BLaER1 (cell line): ENCODE measurements around the gene ZSCAN5A.
"Not testable (repeated sequence)": the region's sequence is repeated elsewhere in the genome, so short reads cannot be mapped to it uniquely, and the experiment has no call there.

Experiments used
- H3K27ac ChIP-seq: shearing (Covaris generic); formaldehyde crosslinking; 2 replicates; pipeline ENCODE4 v1.8.1; 2022
- H3K27me3 ChIP-seq: shearing (Covaris generic); formaldehyde crosslinking; 2 replicates; pipeline ENCODE4 v1.8.1; 2022
- H3K36me3 ChIP-seq: shearing (Covaris generic); formaldehyde crosslinking; 2 replicates; pipeline ENCODE4 v1.8.1; 2022
- H3K4me1 ChIP-seq: shearing (Covaris generic); formaldehyde crosslinking; 2 replicates; pipeline ENCODE4 v1.8.1; 2022
- H3K4me2 ChIP-seq: shearing (Covaris generic); formaldehyde crosslinking; 2 replicates; pipeline ENCODE4 v1.8.1; 2022
- H3K4me3 ChIP-seq: shearing (Covaris generic); formaldehyde crosslinking; 2 replicates; pipeline ENCODE4 v1.8.1; 2022
- H3K9ac ChIP-seq: shearing (Covaris generic); formaldehyde crosslinking; 2 replicates; pipeline ENCODE4 v1.8.1; 2022
- H3K9me3 ChIP-seq: shearing (Covaris generic); formaldehyde crosslinking; 2 replicates; pipeline ENCODE4 v1.8.1; 2022
- H4K20me1 ChIP-seq: shearing (Covaris generic); formaldehyde crosslinking; 2 replicates; pipeline ENCODE4 v1.8.1; 2022
- Cebpa-rat ChIP-seq: shearing (Covaris generic); IDR thresholded peaks from 2 replicates; pipeline ENCODE4 v1.8.1; 2022

The ZSCAN5A gene

GRCh38 chr19:56312787-56313657 is 1.6 kb downstream of the ZSCAN5A start:
- H3K4me2 ChIP-seq, result peak overlapping the region; percentile 93
- H3K27me3 ChIP-seq, result no peaks in the 10 kb centered on the region

GRCh38 chr19:56312342-56312741 is 2.3 kb downstream of the ZSCAN5A start:
- TF ChIP-seq Cebpa-rat, result no peak
- H3K4me2 ChIP-seq, result 0 out of 2 replicates have a peak overlapping the region, but pooled peaks have one; percentile 16
- no peak overlapping the region for H3K4me3 ChIP-seq

More at GRCh38 chr19:56312787-56313657, 1.6 kb downstream of the ZSCAN5A start:
- no peak overlapping the region for H3K4me3 ChIP-seq
- no peaks in the 10 kb centered on the region for H4K20me1 ChIP-seq
- no peaks in the 10 kb centered on the region for H3K9me3 ChIP-seq
- no peak for TF ChIP-seq Cebpa-rat
- H3K36me3 ChIP-seq, result peaks cover 28% of the 10 kb centered on the region
- peaks cover 28% of the 10 kb centered on the region for H3K4me1 ChIP-seq
- no peak overlapping the region for H3K27ac ChIP-seq
- H3K9ac ChIP-seq, result no peak overlapping the region

GRCh38 chr19:56310462-56310861 is 4.2 kb downstream of the ZSCAN5A start:
- Histone ChIP-seq H3K4me1 (peaks cover 21% of the 10 kb centered on the region), H3K27me3 (no peaks in the 10 kb centered on the region), H4K20me1 (no peaks in the 10 kb centered on the region), H3K27ac (no peak overlapping the region), H3K36me3 (peaks cover 31% of the 10 kb centered on the region), H3K9ac (no peak overlapping the region), H3K9me3 (no peaks in the 10 kb centered on the region), H3K4me2 (no peak overlapping the region), H3K4me3 (no peak overlapping the region)
- TF ChIP-seq Cebpa-rat, result no peak

More at GRCh38 chr19:56312342-56312741, 2.3 kb downstream of the ZSCAN5A start:
- Histone ChIP-seq H3K4me1 (peaks cover 28% of the 10 kb centered on the region), H4K20me1 (no peaks in the 10 kb centered on the region), H3K27me3 (no peaks in the 10 kb centered on the region), H3K36me3 (peaks cover 28% of the 10 kb centered on the region), H3K9me3 (no peaks in the 10 kb centered on the region), H3K27ac (no peak overlapping the region), H3K9ac (no peak overlapping the region)

- no peaks in the 10 kb centered on the region for H4K20me1 ChIP-seq
- peaks cover 39% of the 10 kb centered on the region for H3K36me3 ChIP-seq
- H3K4me3 ChIP-seq, result no peak overlapping the region
- no peak for TF ChIP-seq Cebpa-rat
- H3K27me3 ChIP-seq, result no peaks in the 10 kb centered on the region
- H3K9ac ChIP-seq, result no peak overlapping the region
- H3K9me3 ChIP-seq, result no peaks in the 10 kb centered on the region
- peaks cover 19% of the 10 kb centered on the region for H3K4me1 ChIP-seq
- no peak overlapping the region for H3K4me2 ChIP-seq
- no peak overlapping the region for H3K27ac ChIP-seq
These were observed 5.0 kb downstream of the ZSCAN5A start for GRCh38 chr19:56309511-56310185.

- no peak overlapping the region for H3K4me2 ChIP-seq
- no peaks in the 10 kb centered on the region for H3K9me3 ChIP-seq
- H3K36me3 ChIP-seq, result peaks cover 46% of the 10 kb centered on the region
- peaks cover 16% of the 10 kb centered on the region for H3K4me1 ChIP-seq
- no peaks in the 10 kb centered on the region for H3K27me3 ChIP-seq
- no peaks in the 10 kb centered on the region for H4K20me1 ChIP-seq
- no peak overlapping the region for H3K27ac ChIP-seq
- TF ChIP-seq Cebpa-rat, result no peak
- H3K9ac ChIP-seq, result no peak overlapping the region
- H3K4me3 ChIP-seq, result no peak overlapping the region
These were observed 5.8 kb downstream of the ZSCAN5A start for GRCh38 chr19:56308792-56309191.

GRCh38 chr19:56307062-56307461 is 7.6 kb downstream of the ZSCAN5A start:
- H3K4me3 ChIP-seq, H3K27me3 ChIP-seq, H3K4me2 ChIP-seq, H4K20me1 ChIP-seq, H3K9me3 ChIP-seq, H3K27ac ChIP-seq, H3K9ac ChIP-seq, H3K4me1 ChIP-seq: not testable (repeated sequence)
- H3K36me3 ChIP-seq, result peaks cover 50% of the 10 kb centered on the region

- Histone ChIP-seq H3K4me3 (no peak overlapping the region), H3K4me1 (peaks cover 9% of the 10 kb centered on the region), H3K9ac (no peak overlapping the region), H4K20me1 (no peaks in the 10 kb centered on the region), H3K4me2 (no peak overlapping the region), H3K36me3 (peaks cover 50% of the 10 kb centered on the region), H3K27me3 (no peaks in the 10 kb centered on the region), H3K9me3 (no peaks in the 10 kb centered on the region), H3K27ac (no peak overlapping the region)
- TF ChIP-seq Cebpa-rat, result no peak
These were observed 8.6 kb downstream of the ZSCAN5A start for GRCh38 chr19:56306016-56306415.

GRCh38 chr19:56304243-56304642 is 10.4 kb downstream of the ZSCAN5A start:
- no peak overlapping the region for H3K27ac ChIP-seq
- peaks cover 9% of the 10 kb centered on the region for H3K4me1 ChIP-seq
- no peaks in the 10 kb centered on the region for H4K20me1 ChIP-seq
- no peaks in the 10 kb centered on the region for H3K9me3 ChIP-seq
- no peak overlapping the region for H3K9ac ChIP-seq
- peaks cover 34% of the 10 kb centered on the region; the same call in 1 of the 2 replicates for H3K36me3 ChIP-seq
- no peak overlapping the region for H3K4me2 ChIP-seq
- H3K27me3 ChIP-seq, result no peaks in the 10 kb centered on the region
- no peak overlapping the region for H3K4me3 ChIP-seq
- no peak for TF ChIP-seq Cebpa-rat

- Histone ChIP-seq H4K20me1 (no peaks in the 10 kb centered on the region), H3K4me1 (peaks cover 9% of the 10 kb centered on the region), H3K36me3 (peaks cover 26% of the 10 kb centered on the region; the same call in 1 of the 2 replicates), H3K27ac (peak overlapping the region; percentile 56), H3K4me3 (peak overlapping the region; percentile 5; the same call in 1 of the 2 replicates), H3K4me2 (peak overlapping the region; percentile 72), H3K9me3 (no peaks in the 10 kb centered on the region), H3K9ac (no peak overlapping the region), H3K27me3 (no peaks in the 10 kb centered on the region)
- no peak for TF ChIP-seq Cebpa-rat
These were observed 12.6 kb downstream of the ZSCAN5A start for GRCh38 chr19:56301886-56302620.

GRCh38 chr19:56301155-56301554 is 13.5 kb downstream of the ZSCAN5A start:
- Histone ChIP-seq H3K9me3 (no peaks in the 10 kb centered on the region), H3K4me2 (peak overlapping the region; percentile 72), H3K4me3 (no peak overlapping the region), H3K9ac (no peak overlapping the region), H4K20me1 (no peaks in the 10 kb centered on the region), H3K27ac (no peak overlapping the region), H3K4me1 (peaks cover 9% of the 10 kb centered on the region), H3K27me3 (no peaks in the 10 kb centered on the region), H3K36me3 (peaks cover 26% of the 10 kb centered on the region; the same call in 1 of the 2 replicates)
- no peak for TF ChIP-seq Cebpa-rat
